Endothelial cell of hepatic sinusoid (primary cell): Measurements from ENCODE around the gene CSNK1A1L.

Experiments used
- in situ Hi-C: cut with HindIII; loops from 2 replicates; pipeline ENCODE4 v1.10.0; 2017; ENCODE audit warnings: low sequenced_read_pairs

Gene CSNK1A1L

DNA sequence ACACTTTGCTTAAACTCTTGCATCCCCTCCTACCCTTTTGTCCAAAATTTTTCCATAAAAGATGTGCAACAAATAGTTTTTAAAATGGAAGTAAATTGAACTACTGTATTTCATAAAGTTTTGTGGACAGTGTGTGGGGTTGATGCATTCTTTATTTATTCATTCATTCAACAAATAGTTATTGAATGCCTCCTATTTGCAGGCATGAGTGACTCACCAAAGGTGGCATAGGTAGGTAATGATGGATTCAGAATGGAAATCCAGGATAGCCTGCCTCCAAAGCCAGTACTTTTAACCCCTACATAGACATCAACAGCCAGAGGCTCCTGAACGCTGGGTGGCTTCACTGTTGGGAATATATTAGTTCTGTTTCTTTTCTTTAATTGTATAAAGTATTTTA, 2.4 kb upstream of the CSNK1A1L start:
- in situ Hi-C loops, result loop anchor here (10.0 kb wide), 1 partner anchor 497 kb away; no protein-coding TSS in a partner anchor

DNA sequence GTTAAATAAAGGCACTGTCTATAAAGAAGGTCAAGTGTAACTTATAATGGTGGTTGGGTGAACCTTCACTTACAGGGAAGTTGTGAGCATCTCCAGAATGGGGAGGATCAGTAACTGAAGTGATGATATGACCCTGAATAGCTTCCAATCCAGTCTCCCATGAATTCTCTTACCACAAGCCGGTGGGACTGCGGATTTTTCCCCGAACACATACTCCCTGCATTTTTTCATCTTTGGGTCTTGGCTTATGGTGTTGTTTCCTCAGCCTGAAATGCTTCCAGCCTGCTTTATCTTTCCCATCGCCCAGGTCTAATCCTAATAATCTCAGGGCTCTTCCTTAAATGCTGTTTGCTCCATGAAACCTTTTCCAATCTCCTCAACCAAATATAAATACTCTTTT, 2.0 kb upstream of the CSNK1A1L start:
- in situ Hi-C loops, result loop anchor here (10.0 kb wide), 1 partner anchor 497 kb away; no protein-coding TSS in a partner anchor

DNA sequence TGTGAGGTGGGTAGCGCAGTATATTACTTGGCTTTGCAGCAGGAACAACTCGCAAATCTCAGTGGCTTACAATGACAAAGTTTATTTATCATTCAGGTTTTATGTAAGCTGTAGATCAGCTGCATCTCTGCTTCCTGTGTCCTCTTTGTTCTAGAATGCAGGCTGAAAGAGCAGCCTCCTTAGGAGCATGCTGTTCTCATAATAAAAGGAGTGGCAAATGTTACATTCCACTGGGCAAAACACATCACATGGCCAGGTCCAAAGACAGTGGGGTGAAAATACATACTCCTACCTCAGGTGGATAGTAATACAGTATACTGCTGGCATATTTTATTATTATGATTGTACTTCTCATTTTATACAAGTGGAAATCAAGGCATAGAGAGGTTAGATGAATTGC, 1.2 kb upstream of the CSNK1A1L start:
- in situ Hi-C loops, result loop anchor here (10.0 kb wide), 1 partner anchor 498 kb away; no protein-coding TSS in a partner anchor

DNA sequence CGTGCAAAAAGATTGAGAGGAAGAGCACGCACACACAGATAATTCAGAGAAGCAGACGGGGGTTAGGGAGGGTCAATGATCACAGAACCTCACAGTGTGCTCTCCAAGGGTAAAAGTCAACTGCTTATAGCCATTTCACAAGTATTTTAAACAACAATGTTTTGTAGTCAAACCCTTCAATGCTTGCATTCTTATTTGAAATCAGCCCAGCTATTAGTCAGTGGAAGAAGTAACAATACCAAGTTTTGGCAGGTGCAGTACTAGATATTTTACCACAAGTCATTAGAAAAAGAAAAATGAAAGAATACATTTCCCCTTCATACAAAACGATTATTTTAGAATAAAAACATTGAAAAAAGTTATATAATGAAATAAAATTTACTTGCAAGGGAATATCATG, 2.6 kb downstream of the CSNK1A1L start:
- in situ Hi-C loops, result loop anchor here (10.0 kb wide), 1 partner anchor 502 kb away; no protein-coding TSS in a partner anchor

DNA sequence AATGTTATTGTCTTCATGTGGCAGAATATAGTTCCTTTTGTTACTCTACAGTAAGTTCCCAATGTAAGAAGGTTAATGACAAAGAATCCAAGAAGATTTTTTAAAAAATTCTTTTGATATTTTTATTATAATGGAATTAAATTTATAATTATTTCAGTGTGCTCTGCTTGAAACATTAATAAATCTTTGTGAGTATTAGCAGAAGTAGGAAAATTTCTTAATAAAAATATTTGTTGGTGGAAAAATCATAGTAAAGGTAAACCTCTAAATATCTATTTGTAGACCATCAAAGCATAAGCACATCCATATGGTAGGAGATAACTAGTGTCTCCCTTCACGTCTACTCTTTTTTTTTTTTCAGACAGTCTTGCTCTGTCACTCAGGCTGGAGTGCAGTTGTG, 4.3 kb downstream of the CSNK1A1L start:
- in situ Hi-C loops, result loop anchor here (10.0 kb wide), 1 partner anchor 504 kb away; no protein-coding TSS in a partner anchor

DNA sequence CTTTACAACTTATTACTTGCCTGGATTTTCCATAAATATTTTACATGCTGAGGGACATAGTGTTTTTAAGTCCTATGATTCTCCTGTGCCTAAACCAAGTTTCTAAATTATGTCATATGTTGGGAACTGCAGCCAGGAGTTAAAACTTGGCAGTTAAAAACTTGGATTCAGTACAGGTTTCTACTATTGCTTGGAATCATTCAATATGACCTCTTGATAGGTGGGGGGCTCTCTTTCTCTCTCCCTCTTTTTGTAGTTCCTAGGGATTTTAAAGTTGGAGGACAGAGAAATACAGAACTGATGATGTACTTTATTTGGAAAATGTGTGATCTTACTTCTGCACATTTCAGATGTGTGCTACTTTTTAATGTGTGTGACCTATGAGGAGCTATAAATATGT, 4.7 kb downstream of the CSNK1A1L start:
- in situ Hi-C loops, result loop anchor here (10.0 kb wide), 1 partner anchor 504 kb away; no protein-coding TSS in a partner anchor

DNA sequence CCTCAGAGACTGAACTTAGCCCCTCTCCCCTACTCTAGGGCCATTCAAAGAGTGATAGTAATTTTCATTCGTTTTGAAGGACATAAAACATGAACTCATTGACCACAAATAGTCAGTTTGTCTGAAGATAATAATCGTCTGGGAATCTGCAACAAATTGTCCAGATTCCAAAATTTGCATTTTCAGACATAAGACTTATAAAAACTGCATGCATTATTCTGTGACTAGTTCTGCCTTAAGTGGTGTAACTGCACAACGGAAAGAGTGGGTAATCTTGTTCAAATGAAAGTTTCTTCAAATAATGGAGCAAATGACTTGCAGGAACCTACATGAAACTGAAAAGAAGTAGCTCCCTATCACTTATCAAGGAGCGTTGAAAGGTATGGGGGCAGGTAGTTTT, 8.4 kb downstream of the CSNK1A1L start:
- in situ Hi-C loops, result no loop called here

DNA sequence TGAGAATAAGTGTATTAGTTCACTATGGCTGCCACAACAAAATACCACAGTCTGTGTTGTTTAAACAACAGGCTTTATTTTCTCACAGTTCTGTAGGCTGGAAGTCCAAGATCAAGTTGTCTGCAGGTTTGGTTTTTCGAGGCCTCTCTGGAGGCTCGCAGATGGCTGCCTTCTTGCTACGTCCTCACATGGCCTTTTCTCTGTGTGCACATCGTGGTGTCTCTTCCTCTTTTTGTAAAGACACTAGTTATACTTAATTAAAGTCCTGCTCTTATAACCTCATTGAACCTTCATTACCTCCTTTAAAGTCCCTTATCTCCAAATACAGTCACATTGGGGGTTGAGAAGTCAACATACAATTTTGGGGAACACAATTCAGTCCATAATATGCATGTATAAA, 10.6 kb downstream of the CSNK1A1L start:
- in situ Hi-C loops, result no loop called here

DNA sequence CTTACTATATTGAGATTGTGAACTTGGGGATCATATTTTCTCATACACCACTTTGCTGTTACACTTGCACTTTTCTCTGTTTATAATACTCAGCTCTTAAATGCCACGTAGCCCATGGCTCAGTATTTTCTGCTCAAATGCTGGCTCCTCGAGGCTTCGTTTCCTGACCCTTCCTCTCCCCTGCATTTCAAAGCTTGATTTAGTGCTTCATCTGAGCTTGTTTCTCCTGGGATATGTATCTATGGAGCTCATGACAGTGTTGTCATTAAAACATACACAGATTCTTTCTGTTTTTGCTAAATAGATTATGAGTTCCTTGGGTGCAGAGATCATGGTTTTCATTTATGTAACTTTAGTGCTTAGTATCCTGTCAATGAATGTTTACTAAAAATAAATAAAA, 11.4 kb downstream of the CSNK1A1L start:
- in situ Hi-C loops, result no loop called here

DNA sequence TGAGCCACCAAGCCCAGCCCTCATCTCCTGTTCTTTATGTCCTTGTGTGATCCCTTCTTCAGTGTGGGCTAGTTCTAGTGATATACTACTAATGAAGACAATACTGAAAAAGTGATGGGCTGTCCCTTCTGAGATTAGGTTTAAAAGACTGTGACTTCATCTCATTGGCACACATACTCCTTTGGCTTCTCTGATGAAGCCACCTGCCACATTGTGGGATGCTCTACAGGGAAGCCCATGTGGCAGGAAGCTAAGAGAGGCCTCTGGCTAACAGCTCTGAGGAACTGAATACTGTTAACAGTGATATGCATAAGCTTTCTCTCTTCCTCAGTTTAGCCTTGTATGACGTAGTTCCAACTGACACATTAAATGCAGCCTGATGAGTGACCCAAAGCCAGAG, 13.6 kb downstream of the CSNK1A1L start:
- in situ Hi-C loops, result no loop called here

DNA sequence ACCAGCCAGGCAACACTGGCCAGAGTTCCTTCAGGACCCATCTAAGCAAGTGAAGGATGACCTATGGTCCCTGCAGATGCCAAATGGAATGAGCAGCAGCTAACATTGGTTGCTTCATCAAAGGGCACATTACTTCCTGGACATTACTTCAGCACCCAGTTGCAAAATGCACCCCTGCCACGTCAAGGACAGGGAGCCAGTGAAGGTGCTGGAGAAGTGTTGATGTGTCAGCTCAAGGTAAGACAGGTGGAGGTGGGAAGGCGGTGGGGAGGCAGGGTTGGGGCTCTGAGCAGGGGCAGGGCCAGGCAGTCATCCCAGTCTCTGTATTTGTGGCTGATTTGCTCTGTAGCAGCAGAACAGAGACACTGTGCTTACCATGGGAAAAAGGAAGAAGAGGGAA, 14.6 kb downstream of the CSNK1A1L start:
- in situ Hi-C loops, result no loop called here

DNA sequence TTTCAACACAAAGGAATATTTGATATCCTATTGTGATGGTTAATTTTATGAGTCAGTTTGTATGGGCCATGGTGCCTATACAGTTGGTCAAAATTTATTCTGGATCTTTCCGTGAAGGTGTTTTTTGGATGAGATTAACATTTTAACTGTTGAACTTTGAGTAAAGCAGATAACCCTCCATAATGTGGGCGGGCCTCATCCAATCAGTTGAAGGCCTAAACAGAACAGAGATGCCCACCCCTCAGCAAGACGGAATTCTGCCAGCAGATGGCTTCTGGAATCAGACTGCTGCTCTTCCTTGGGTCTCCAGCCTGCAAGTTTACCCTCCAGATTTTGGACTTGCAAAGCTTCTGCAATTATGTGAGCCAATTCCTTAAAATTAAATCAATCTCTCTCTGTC, 16.0 kb downstream of the CSNK1A1L start:
- in situ Hi-C loops, result no loop called here

DNA sequence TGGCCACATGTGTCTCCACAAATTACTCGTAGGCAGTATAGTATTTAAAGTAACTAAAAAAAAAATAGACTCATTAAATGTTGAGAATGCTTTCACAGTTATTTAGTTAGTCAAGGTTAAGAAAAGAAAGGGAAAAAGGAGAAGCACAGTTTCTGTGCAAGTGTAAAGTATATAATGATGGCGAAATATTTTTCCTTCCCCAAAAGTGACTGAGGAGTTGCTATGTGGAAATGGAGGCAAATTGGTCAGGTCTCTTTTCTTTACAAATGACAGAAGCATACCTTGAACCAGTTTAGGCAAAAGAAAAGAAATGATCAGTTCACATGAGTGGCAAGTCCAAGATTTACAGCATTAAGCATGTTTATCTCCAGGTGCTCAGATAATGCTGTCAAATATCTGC, 18.0 kb downstream of the CSNK1A1L start:
- in situ Hi-C loops, result no loop called here

DNA sequence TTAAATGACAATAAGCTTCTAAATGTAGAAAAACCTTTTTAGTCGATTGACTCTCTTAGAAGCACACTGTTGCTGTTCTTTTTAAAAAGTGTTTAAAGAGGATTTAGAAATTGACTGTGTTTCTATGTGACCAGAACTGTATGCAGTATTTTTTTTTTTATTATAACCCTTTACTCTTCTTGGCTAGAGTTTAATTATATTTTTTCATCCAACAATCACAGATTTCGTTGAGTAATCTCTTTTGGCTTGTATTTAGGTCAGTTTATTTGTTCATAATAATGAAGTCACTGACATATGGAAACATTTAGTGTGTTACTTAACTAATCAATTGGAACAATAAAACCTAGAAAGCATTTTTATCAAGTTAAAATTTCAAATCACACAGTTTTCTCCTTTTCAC, 19.9 kb downstream of the CSNK1A1L start:
- in situ Hi-C loops, result no loop called here

DNA sequence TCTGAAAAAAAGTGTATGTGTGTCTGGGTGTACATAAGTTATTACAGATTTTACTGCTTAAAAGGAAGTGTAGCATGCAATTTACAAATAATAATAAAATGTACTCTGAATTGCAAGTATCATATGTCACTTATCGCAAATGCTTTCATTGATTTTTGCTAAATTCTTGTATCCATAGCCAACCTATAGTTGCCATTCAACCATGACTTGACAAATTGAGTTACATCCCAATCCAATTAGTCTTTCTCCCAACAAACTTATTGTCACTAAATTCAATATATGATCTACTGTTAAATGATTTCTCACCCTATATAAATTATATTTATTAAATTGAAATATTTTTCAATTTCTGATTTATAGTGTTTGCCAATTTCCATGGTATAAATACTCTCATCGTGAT, 28.6 kb downstream of the CSNK1A1L start:
- in situ Hi-C loops, result no loop called here

DNA sequence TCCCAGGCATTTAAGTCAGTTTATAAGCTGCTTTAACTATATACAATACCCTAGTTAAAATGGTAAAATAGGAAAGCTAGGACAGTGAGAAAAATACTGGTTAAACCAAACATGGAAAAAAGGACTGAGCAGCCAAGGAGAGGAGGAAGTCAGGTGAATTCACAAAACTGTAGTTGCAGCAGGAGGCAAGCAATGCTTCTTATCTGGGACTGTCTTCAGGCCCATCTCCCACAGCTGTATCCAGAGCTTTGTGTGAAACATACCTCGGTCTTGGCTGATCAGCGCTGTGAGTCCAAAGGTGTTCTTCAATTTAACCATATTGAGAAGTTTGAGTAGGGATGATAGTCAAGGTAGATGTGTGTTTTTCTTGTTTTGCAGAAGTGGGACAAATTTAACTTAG, 30.3 kb downstream of the CSNK1A1L start:
- in situ Hi-C loops, result no loop called here

DNA sequence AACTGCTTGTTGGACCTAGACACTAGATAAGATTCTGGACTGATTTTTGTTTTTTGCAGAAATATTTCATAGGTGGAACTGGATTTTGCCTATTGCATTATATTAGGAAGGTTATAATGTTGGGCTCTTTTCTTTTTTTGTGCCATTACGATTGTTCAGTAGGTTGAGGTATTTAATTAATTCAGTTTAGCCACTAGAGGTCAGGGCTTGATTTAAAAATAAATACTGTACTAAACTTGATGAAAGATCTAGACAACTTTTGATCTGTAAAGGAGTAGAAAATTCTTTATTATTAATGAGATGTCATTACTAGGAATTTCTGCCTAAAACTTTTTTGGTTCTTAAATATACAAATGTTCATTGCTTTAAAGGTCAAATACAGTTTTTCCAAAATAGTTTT, 30.8 kb downstream of the CSNK1A1L start:
- in situ Hi-C loops, result no loop called here

DNA sequence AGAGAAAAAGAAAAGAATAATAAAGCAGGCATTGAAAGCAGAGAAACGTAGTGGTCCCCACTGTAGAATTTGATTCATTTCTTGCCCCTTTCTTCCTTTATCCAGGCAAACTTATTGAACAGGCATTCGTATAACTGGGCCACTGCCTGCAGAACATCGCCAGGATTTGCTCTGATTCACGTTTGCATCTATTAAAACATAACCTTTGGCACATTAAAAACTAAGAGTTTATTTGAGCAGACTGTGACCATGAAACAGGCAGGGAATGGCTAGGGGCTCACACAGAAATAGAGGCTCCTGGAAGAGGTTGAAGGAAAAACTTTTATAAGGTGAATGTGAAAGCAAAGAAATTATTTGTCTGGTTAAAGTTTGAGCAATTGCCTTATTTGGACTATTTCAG, 33.4 kb downstream of the CSNK1A1L start:
- in situ Hi-C loops, result no loop called here

DNA sequence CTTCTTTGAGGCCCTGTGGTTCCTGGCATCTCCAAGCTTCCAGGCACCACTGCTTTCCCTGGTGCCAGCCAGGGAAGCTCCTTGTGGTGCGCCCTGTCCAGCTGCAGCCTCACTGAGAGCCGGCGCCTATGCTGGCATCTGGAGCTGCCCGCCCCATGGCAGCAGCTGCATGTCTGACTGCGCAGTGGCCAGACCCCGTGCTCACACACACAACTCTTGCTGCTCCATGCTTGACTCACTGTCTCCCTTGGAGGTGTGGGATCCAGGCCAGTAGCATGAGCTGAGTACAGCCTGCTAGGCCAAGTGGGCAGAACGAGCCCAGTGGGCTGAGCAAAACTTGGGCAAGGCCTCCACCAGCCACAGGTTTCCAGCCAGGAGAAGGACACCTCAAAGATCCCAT, 34.5 kb downstream of the CSNK1A1L start:
- in situ Hi-C loops, result no loop called here

DNA sequence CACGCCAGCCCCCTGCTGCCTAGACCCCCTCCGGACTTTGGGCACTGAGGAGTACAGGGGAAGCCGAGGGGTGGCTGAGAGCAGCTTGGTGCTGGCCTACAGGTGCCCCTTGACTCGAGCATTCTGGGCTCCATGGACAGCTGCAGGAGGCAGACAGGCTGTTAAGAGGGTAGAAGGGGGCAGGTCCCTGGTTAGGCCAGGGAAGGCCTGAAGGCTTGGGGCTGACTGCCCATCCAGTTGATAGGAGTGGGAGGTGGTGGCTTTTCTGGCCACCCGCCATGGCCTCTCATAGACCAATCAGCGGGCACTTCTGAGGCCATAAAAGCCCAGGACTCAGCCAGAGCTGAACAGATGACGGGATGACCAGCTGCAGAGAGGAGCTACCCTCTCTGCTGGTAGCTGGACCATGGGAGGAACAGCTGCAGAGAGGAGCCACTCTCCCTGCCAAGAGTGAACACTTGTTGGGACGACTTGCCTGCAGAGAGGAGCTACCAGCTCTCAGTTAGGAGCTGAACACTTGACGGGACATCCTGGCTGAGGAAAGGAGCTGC, 35.2 kb downstream of the CSNK1A1L start:
- in situ Hi-C loops, result no loop called here

DNA sequence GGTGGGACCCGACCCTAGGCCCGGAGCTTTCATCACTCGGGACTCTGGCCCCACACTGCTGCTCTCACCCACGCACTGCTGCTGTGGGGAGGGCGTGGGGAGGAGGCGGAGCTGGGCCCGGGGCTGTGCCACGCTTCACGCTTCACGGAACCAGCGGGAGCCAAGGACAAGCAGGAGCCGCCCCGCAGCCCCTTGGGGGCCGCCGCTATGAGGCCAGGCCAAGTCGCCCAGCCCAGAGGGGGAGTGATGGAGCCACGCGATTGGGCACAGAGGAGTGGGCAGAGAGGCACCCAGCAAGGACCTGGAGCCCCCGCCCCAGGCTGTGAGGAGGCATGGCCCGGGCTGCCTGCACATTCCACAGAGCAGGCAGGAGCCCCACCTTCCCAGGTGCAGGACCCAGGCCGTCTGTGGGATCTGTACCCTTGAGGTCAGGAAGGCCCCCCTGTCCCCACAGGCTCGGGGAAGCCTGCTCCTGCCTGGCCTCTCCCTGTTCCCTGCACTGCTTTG, 35.8 kb downstream of the CSNK1A1L start:
- in situ Hi-C loops, result no loop called here

DNA sequence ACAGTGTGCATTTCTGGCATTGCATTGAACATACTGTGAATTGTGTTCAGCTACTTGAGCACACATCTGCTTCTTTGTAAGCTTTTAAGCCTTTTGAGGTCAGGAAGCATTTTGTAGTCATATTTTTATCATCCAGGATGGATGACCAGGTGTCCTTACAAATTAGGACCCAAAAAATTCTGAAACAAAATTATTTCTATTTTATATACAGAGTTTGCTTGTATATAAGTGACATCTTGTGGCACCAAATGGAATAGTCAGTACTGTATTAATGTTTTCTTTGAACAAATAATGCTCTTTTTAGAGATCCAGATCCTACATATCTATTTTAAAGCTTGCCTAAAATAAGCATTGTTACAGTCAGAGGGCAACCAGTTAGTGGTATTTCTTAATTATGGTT, 36.5 kb downstream of the CSNK1A1L start:
- in situ Hi-C loops, result no loop called here

DNA sequence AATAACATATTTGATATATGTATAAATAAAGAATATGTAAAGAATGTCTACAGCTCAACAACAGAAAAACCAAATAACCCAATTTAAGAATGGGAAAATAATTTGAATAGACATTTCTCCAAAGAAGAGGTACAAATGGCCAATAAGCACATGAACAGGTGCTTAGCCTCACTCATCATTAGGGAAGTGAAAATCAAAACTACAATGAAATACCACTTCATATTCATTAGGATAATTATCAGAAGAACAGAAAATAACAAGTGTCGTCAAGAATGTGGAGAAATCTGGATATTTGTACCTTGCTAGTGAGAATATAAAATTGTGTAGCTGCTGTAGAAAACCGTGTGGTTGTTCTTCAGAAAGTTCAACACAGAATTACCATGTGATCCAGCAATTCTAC, 37.6 kb downstream of the CSNK1A1L start:
- in situ Hi-C loops, result no loop called here
